ENCODE measurements around the gene GPATCH3.

DNA sequence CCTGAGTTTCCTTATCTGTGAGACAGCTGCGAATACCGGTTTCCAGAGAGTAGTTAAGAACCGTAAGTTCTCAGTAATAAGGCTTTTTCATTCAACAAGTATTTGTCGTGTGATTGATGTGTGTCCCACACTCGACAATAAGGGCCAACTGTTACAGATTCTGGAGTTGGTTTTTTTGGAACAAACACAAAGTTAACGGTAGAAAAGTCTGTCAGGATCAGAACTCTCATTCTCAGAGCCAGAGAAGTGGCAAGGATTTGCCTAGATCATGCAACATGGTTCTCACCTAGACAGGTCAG is 22.1 kb upstream of the GPATCH3 start:
- TF ChIP-seq, protein P1, sequence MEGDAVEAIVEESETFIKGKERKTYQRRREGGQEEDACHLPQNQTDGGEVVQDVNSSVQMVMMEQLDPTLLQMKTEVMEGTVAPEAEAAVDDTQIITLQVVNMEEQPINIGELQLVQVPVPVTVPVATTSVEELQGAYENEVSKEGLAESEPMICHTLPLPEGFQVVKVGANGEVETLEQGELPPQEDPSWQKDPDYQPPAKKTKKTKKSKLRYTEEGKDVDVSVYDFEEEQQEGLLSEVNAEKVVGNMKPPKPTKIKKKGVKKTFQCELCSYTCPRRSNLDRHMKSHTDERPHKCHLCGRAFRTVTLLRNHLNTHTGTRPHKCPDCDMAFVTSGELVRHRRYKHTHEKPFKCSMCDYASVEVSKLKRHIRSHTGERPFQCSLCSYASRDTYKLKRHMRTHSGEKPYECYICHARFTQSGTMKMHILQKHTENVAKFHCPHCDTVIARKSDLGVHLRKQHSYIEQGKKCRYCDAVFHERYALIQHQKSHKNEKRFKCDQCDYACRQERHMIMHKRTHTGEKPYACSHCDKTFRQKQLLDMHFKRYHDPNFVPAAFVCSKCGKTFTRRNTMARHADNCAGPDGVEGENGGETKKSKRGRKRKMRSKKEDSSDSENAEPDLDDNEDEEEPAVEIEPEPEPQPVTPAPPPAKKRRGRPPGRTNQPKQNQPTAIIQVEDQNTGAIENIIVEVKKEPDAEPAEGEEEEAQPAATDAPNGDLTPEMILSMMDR (conservative IDR thresholded peaks at IDR 0.05; ENCODE audit: low read length), result no peak
- no peak for TF ChIP-seq EZH2phosphoT487 (IDR thresholded peaks at IDR 0.05; ENCODE audit: borderline replicate concordance)
